ENCODE results near the gene KLHL35.
"Not testable (repeated sequence)": the region's sequence is repeated elsewhere in the genome, so short reads cannot be mapped to it uniquely, and the experiment has no call there.

DNA sequence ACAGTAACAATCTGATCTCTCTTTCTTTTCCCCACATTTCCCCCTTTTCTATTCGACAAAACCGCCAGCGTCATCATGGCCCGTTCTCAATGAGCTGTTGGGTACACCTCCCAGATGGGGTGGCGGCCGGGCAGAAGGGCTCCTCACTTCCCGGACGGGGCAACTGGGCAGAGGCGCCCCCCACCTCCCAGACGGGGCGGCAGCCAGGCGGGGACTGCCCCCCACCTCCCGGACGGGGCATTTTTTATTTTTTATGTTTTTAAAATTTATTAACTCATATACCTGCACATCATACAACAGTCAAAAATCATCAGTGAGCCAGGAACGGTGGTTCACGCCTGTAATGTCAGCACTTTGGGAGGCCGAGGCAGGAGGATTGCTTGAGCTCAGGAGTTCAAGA, 54.2 kb downstream of the KLHL35 start:
- TF ChIP-seq, protein P1, sequence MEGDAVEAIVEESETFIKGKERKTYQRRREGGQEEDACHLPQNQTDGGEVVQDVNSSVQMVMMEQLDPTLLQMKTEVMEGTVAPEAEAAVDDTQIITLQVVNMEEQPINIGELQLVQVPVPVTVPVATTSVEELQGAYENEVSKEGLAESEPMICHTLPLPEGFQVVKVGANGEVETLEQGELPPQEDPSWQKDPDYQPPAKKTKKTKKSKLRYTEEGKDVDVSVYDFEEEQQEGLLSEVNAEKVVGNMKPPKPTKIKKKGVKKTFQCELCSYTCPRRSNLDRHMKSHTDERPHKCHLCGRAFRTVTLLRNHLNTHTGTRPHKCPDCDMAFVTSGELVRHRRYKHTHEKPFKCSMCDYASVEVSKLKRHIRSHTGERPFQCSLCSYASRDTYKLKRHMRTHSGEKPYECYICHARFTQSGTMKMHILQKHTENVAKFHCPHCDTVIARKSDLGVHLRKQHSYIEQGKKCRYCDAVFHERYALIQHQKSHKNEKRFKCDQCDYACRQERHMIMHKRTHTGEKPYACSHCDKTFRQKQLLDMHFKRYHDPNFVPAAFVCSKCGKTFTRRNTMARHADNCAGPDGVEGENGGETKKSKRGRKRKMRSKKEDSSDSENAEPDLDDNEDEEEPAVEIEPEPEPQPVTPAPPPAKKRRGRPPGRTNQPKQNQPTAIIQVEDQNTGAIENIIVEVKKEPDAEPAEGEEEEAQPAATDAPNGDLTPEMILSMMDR (IDR thresholded peaks at IDR 0.05), result not testable (repeated sequence)
- not testable (repeated sequence) for TF ChIP-seq POLR2A (IDR thresholded peaks at IDR 0.05)

All from uterus (tissue), 2 donors.